ENCODE data around the gene SOWAHC. TPM values are rescaled to one million over a fixed set of nuclear protein-coding genes. Genes with fewer than 3 reads are reported as not detected.

The SOWAHC gene
- total and polyA plus RNA-seq, 7 donors: 16.4 to 29.3 (median 21.4) TPM

DNA sequence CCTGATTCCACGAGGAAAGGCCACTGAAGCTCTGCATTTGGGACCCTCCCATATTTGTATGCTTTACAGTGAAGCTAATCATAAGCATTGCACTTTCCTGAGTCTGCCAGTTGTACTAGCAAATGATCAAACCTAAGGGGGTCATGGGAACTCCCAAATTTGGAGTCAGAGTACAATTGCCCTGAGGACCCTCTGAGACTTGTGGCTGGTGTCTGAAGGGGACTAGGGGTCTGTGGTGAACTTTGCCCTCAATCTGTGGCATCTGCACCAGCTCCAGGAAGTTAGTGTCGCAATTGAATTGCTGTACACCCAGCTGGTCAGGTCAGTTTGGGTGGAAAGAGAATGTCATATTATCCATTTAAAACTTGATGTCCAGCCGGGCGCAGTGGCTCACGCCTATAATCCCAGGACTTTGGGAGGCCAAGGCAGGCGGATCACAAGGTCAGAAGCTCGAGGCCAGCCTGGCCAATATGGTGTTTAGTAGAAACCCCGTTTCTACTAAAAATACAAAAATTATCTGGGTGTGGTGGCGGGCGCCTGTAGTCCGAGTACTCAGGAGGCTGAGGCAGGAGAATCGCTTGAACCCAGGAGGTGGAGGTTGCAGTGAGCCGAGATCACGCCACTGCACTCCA lies 18.1 kb downstream of the SOWAHC start:
- Histone ChIP-seq H3K27me3 (no peaks in the 10 kb centered on the region), H3K36me3 (no peaks in the 10 kb centered on the region), H3K27ac (no peak overlapping the region), H3K9me3 (no peaks in the 10 kb centered on the region), H3K4me3 (no peak overlapping the region), H3K4me1 (peaks cover 0 to 5% (median 0%) of the 10 kb centered on the region in 4 donors)
- 50 to 77% methylated on average over 14 of the region's 14 CpGs for WGBS, 2 donors
- DNase-seq: no peak
- intact Hi-C loops (cut with DNase I): loop anchor here (5.0 kb wide), 1 partner anchor 35 kb away; no protein-coding TSS in a partner anchor
- TF ChIP-seq, protein P1, sequence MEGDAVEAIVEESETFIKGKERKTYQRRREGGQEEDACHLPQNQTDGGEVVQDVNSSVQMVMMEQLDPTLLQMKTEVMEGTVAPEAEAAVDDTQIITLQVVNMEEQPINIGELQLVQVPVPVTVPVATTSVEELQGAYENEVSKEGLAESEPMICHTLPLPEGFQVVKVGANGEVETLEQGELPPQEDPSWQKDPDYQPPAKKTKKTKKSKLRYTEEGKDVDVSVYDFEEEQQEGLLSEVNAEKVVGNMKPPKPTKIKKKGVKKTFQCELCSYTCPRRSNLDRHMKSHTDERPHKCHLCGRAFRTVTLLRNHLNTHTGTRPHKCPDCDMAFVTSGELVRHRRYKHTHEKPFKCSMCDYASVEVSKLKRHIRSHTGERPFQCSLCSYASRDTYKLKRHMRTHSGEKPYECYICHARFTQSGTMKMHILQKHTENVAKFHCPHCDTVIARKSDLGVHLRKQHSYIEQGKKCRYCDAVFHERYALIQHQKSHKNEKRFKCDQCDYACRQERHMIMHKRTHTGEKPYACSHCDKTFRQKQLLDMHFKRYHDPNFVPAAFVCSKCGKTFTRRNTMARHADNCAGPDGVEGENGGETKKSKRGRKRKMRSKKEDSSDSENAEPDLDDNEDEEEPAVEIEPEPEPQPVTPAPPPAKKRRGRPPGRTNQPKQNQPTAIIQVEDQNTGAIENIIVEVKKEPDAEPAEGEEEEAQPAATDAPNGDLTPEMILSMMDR (IDR thresholded peaks at IDR 0.05): no peak
- no peak for TF ChIP-seq EP300 (IDR thresholded peaks at IDR 0.05)
- no peak for TF ChIP-seq POLR2A (IDR thresholded peaks at IDR 0.05)
- no peak for TF ChIP-seq POLR2AphosphoS5 (IDR thresholded peaks at IDR 0.05)

DNA sequence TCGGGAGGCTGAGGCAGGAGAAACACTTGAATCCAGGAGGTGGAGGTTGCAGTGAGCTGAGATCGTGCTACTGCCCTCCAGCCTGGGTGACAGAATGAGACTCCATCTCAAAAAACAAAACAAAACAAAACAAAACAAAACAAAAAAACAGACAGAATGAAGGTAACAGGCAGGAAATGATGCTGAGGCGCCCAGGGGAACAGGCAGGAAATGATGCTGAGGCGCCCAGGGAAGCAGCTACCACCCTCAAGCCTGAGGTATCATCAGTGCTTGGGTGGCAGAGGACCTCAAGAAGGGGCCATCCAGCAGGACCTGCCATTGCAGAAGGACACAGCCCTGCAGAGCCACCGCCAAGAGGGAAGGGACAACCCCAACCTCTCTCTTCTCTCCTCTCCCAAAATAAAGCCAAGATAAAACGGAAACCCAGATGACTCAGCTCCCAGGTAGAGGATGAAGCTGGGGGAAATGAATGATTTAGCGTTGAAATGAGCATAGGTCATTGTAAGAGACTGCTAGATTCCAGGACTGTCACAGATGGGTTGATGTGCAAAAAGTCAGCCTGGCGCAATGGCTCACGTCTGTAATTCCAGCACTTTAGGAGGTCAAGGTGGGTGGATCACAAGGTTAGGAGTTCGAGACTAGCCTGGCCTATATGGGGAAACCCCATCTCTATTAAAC lies 19.3 kb downstream of the SOWAHC start:
- TF ChIP-seq, protein P1 (IDR thresholded peaks at IDR 0.05): no peak
- TF ChIP-seq EP300 (IDR thresholded peaks at IDR 0.05) (no peak), POLR2A (IDR thresholded peaks at IDR 0.05) (no peak), POLR2AphosphoS5 (IDR thresholded peaks at IDR 0.05) (no peak)
- 91 to 95% methylated on average over 10 of the region's 10 CpGs for WGBS, 2 donors
- H3K4me3 ChIP-seq: no peak overlapping the region
- H3K27ac ChIP-seq: no peak overlapping the region
- no peaks in the 10 kb centered on the region for H3K36me3 ChIP-seq
- DNase-seq: no peak
- H3K27me3 ChIP-seq: no peaks in the 10 kb centered on the region
- peaks cover 0 to 5% (median 1%) of the 10 kb centered on the region in 4 donors for H3K4me1 ChIP-seq
- no peaks in the 10 kb centered on the region for H3K9me3 ChIP-seq
- intact Hi-C loops (cut with DNase I): loop anchor here (5.0 kb wide), 1 partner anchor 34 kb away; no protein-coding TSS in a partner anchor

DNA sequence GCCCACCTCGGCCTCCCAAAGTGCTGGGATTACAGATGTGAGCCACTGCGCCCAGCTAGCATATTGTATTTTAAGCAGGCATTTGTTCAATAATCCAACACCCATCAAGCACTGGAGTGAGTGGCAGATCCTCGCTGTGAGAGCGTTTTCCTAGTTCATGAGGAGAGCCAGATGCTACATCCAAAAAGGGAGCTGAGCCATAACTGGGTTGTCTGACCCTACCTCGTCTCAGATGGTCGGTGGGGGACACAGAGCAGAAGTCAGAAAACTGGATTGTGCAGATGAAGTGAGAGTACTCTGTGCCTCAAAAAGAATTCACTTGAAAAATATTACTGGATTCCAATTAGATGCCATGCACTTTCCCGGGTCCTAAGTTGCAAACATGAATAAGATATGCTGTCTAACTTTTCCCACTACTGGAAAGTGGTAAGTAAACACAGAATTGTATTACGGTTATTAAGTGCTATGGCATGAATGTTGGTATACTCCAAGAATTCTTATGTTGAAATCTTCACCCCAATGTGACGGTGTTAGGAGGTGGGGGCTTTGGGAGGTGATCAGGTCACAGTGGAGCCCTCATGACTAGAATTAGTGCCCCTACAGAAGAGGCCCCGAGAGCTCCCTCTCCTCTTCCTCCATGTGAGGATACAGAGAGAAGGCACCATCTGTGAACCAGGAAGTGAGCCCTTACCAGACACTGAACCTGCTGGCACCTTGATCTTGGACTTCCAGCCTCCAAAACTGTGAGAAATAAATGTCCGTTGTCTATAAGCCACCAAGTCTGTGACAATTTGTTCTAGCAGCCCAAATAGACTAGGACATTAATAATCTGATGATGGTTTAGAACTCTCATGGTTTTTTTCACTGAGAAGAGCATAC lies 21.5 kb downstream of the SOWAHC start:
- Histone ChIP-seq H3K4me3 (no peak overlapping the region), H3K27ac (no peak overlapping the region), H3K9me3 (no peaks in the 10 kb centered on the region), H3K36me3 (no peaks in the 10 kb centered on the region), H3K4me1 (peaks cover 0 to 5% (median 0%) of the 10 kb centered on the region in 4 donors), H3K27me3 (no peaks in the 10 kb centered on the region)
- no peak for DNase-seq
- TF ChIP-seq, protein P1 (IDR thresholded peaks at IDR 0.05): no peak
- TF ChIP-seq POLR2AphosphoS5 (IDR thresholded peaks at IDR 0.05) (no peak), EP300 (IDR thresholded peaks at IDR 0.05) (no peak), POLR2A (IDR thresholded peaks at IDR 0.05) (no peak)
- intact Hi-C loops (cut with DNase I): no loop called here
- WGBS, 2 donors: 92 to 93% methylated on average over 11 of the region's 11 CpGs

DNA sequence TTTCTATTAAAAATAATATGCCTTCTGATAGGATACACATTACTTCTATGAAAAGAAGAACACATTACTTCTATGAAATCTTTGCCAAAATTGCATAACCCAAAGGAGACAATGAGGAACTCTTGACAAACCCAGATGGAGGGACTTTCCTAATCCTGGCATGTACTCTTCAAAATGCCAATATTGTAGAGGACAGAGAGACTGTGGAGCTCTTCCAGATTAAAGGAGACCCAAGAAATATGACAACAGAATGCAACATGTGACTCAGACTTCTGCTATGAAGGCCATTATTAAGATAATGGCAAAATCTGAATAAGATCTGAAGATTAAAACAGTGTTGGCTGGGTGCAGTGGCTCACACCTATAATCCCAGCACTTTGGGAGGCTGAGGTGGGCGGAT lies 22.2 kb downstream of the SOWAHC start:
- Histone ChIP-seq H3K36me3 (no peaks in the 10 kb centered on the region), H3K27ac (no peak overlapping the region), H3K4me1 (peaks cover 0 to 5% (median 0%) of the 10 kb centered on the region in 4 donors), H3K9me3 (no peaks in the 10 kb centered on the region), H3K4me3 (no peak overlapping the region), H3K27me3 (no peaks in the 10 kb centered on the region)
- intact Hi-C loops (cut with DNase I): no loop called here
- 85 to 93% methylated on average over 1 of the region's 1 CpG for WGBS, 2 donors
- TF ChIP-seq, protein P1 (IDR thresholded peaks at IDR 0.05): no peak
- no peak for TF ChIP-seq EP300 (IDR thresholded peaks at IDR 0.05)
- TF ChIP-seq POLR2A (IDR thresholded peaks at IDR 0.05): no peak
- TF ChIP-seq POLR2AphosphoS5 (IDR thresholded peaks at IDR 0.05): no peak
- DNase-seq: no peak
